H1 (cell line): Measurements from ENCODE around the gene HMGN1. TPM values are rescaled to one million over a fixed set of nuclear protein-coding genes. Genes with fewer than 3 reads are reported as not detected.

Source experiments
- CBX5 ChIP-seq: fragments of 300-800, 300-1000 bp; sonication (generic); IDR thresholded peaks from 2 replicates; pipeline ENCODE4 v1.7.1; 2016; ENCODE audit warnings: antibody characterized with exemption, low read length, low read depth
- CEBPB ChIP-seq: IDR thresholded peaks from 2 replicates; pipeline ENCODE4 v1.6.1; 2012; ENCODE audit warnings: low read depth, low read length
- GABPA ChIP-seq: IDR thresholded peaks from 2 replicates; pipeline ENCODE4 v1.6.1; 2011; ENCODE audit warnings: mild to moderate bottlenecking, low read length, moderate library complexity, borderline replicate concordance; ENCODE audit not compliant: insufficient read depth
- GTF2F1 ChIP-seq: IDR thresholded peaks from 2 replicates; pipeline ENCODE4 v1.6.1; 2012; ENCODE audit warnings: low read depth, low read length, improper control_type of control experiment, borderline replicate concordance
- POLR2A ChIP-seq, 2 experiments: IDR thresholded peaks; 1 replicate in 1 of 2; 2 replicates in 1 of 2; pipeline ENCODE4 v1.6.1; 2011; ENCODE audit warnings: low read depth in 2 of 2, low read length in 2 of 2, mild to moderate bottlenecking in 2 of 2; ENCODE audit errors: control extremely low read depth in 1 of 2
- TAF7 ChIP-seq: optimal IDR thresholded peaks from 2 replicates; pipeline ENCODE3; 2011; ENCODE audit warnings: low read depth, mild to moderate bottlenecking, inconsistent platforms, low read length, moderate library complexity, borderline replicate concordance
- TCF12 ChIP-seq: IDR thresholded peaks from 2 replicates; pipeline ENCODE4 v1.6.1; 2011; ENCODE audit warnings: low read depth, mild to moderate bottlenecking, low read length
- polyA plus RNA-seq, 7 experiments: library from polyadenylated mRNA; depleted of rRNA in 3 of 7; stranded (reverse) in 5 of 7; unstranded in 2 of 7; fragments of >200 nt in 5 of 7; fragments of 200-250 nt in 2 of 7; gene quantifications; 1 replicate in 5 of 7; 2 replicates in 1 of 7; 4 replicates in 1 of 7; pipeline versions ENCODE4 v1.2.1 to v1.2.3, GENCODE V29; 2011 to 2013; ENCODE audit warnings: missing spikeins in 2 of 7, mixed read lengths in 2 of 7
- total RNA-seq: library from RNA; stranded (reverse); fragmentation: NEBNext Ultra II Directional; extraction: Animal tissue kit (Norgen Biotek cat#: 25700); gene quantifications from 2 replicates; pipeline ENCODE4 v1.2.1, GENCODE V29; 2021
- TF ChIP-seq, protein P1 (sequence below): fragments of 300-600 bp; sonication (generic); IDR thresholded peaks from 2 replicates; pipeline ENCODE4 v1.7.1; 2012; ENCODE audit warnings: low read length, moderate library complexity, mild to moderate bottlenecking, inconsistent platforms; ENCODE audit not compliant: insufficient replicate concordance

Gene HMGN1
- total and polyA plus RNA-seq, 2 of the 8 experiments (the other 6 are each of a cell fraction or from before 2014, with no cell fraction given): 279 to 505 TPM

- no peak for TF ChIP-seq CBX5
- TF ChIP-seq, protein P1, sequence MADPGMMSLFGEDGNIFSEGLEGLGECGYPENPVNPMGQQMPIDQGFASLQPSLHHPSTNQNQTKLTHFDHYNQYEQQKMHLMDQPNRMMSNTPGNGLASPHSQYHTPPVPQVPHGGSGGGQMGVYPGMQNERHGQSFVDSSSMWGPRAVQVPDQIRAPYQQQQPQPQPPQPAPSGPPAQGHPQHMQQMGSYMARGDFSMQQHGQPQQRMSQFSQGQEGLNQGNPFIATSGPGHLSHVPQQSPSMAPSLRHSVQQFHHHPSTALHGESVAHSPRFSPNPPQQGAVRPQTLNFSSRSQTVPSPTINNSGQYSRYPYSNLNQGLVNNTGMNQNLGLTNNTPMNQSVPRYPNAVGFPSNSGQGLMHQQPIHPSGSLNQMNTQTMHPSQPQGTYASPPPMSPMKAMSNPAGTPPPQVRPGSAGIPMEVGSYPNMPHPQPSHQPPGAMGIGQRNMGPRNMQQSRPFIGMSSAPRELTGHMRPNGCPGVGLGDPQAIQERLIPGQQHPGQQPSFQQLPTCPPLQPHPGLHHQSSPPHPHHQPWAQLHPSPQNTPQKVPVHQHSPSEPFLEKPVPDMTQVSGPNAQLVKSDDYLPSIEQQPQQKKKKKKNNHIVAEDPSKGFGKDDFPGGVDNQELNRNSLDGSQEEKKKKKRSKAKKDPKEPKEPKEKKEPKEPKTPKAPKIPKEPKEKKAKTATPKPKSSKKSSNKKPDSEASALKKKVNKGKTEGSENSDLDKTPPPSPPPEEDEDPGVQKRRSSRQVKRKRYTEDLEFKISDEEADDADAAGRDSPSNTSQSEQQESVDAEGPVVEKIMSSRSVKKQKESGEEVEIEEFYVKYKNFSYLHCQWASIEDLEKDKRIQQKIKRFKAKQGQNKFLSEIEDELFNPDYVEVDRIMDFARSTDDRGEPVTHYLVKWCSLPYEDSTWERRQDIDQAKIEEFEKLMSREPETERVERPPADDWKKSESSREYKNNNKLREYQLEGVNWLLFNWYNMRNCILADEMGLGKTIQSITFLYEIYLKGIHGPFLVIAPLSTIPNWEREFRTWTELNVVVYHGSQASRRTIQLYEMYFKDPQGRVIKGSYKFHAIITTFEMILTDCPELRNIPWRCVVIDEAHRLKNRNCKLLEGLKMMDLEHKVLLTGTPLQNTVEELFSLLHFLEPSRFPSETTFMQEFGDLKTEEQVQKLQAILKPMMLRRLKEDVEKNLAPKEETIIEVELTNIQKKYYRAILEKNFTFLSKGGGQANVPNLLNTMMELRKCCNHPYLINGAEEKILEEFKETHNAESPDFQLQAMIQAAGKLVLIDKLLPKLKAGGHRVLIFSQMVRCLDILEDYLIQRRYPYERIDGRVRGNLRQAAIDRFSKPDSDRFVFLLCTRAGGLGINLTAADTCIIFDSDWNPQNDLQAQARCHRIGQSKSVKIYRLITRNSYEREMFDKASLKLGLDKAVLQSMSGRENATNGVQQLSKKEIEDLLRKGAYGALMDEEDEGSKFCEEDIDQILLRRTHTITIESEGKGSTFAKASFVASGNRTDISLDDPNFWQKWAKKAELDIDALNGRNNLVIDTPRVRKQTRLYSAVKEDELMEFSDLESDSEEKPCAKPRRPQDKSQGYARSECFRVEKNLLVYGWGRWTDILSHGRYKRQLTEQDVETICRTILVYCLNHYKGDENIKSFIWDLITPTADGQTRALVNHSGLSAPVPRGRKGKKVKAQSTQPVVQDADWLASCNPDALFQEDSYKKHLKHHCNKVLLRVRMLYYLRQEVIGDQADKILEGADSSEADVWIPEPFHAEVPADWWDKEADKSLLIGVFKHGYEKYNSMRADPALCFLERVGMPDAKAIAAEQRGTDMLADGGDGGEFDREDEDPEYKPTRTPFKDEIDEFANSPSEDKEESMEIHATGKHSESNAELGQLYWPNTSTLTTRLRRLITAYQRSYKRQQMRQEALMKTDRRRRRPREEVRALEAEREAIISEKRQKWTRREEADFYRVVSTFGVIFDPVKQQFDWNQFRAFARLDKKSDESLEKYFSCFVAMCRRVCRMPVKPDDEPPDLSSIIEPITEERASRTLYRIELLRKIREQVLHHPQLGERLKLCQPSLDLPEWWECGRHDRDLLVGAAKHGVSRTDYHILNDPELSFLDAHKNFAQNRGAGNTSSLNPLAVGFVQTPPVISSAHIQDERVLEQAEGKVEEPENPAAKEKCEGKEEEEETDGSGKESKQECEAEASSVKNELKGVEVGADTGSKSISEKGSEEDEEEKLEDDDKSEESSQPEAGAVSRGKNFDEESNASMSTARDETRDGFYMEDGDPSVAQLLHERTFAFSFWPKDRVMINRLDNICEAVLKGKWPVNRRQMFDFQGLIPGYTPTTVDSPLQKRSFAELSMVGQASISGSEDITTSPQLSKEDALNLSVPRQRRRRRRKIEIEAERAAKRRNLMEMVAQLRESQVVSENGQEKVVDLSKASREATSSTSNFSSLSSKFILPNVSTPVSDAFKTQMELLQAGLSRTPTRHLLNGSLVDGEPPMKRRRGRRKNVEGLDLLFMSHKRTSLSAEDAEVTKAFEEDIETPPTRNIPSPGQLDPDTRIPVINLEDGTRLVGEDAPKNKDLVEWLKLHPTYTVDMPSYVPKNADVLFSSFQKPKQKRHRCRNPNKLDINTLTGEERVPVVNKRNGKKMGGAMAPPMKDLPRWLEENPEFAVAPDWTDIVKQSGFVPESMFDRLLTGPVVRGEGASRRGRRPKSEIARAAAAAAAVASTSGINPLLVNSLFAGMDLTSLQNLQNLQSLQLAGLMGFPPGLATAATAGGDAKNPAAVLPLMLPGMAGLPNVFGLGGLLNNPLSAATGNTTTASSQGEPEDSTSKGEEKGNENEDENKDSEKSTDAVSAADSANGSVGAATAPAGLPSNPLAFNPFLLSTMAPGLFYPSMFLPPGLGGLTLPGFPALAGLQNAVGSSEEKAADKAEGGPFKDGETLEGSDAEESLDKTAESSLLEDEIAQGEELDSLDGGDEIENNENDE: no peak
- TF ChIP-seq CEBPB: no peak
- no peak for TF ChIP-seq GTF2F1
- TF ChIP-seq POLR2A (IDR thresholded peaks at IDR 0.05; ENCODE audit: control extremely low read depth in 1 of 2, low read depth in 2 of 2, low read length in 2 of 2): no peak
- no peak for TF ChIP-seq TCF12
- TF ChIP-seq TAF7: no peak
- TF ChIP-seq GABPA: no peak
- TF ChIP-seq, all 59 proteins: peak for 0
These were observed 35.9 kb upstream of the HMGN1 start (continued) for GRCh38 chr21:39384674-39385298.
